ENCODE measurements around the gene RPL14.

RPL14 gene

DNA sequence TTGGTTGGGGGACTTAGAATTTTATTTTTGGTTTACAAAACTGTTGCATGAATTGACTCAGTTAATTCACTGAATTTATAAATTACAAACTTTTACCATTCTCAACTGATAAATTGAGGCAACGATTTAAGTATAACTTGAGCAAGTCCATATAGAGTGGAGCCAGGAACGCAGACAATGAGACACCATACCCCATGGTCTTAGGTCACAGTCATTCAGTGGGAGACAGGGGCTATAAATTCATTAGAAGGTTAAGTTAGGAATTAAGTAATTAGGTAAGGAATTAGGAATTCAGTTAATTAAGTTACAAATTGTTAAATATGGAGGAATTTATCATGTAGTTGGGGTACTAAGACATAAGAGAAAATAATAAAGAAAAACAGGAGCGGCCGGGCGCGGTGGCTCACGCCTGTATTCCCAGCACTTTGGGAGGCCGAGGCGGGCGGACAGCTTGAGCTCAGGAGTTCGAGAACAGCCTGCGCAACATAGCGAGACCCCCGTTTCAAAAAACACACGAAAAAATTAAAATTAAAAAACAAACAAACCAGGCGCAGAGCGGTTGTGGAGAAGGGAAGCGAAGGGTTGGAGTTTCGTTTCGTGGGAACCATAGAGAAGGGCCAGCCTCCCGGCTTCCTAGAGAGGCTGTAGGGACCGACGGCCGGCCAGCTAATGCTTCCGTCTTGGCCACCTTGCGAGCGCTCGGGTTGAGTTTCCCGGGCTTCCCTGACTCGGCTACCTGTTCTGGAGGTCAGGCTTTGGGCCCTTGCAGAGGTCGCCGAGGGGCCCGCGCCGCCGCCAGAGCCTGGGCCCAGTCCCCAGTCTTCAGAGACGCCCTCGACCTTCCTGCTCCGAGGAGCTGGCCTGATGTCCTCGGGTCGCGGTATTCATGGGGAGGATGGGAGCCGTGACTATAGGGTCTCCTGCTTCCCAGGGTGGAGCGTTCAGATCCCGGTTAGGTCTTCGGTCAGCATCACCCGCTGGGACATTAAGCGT, 19.6 kb downstream of the RPL14 start, which contains the start of gene ZNF619:
TSS of gene ZNF619 (plus strand) at position 645 of the 993 bp plus-strand sequence. CDS start 858 bp downstream, outside the sequence.
- Histone ChIP-seq H3K9ac (ENCODE audit: low read depth, low read length) (peak within 1 kb of the TSS; percentile 91), H3K36me3 (ENCODE audit: insufficient read depth, low read length) (no peaks in the 10 kb centered on the region), H3K4me1 (ENCODE audit: insufficient read depth, low read length) (0 out of 2 replicates have a peak, but pooled peaks cover 5% of the 10 kb centered on the region), H3K9me3 (ENCODE audit: control insufficient read depth, insufficient read depth, low read length) (no peaks in the 10 kb centered on the region)

DNA sequence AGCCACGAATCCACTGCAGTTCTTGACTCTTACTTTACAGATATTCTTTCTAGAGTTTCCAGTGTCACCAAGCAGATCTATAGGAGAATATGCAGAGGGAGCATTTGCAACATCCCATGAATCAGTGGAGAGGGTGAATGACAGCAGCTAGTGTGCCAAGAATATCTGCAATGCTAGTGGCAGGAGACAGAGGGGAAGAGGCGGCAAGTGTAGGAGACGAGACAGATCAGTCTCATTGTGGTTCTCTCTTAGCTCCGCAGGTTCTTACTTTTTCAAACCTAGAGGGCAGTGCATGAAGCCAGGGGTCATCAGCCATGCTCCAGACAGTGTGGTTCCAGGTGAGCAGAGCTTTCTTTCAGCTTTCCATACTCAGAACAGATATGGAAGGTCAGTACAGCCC, 20.5 kb downstream of the RPL14 start:
- Histone ChIP-seq H3K36me3 (ENCODE audit: insufficient read depth, low read length) (0 out of 2 replicates have a peak, but pooled peaks cover 4% of the 10 kb centered on the region), H3K9ac (ENCODE audit: low read depth, low read length) (peak overlapping the region; percentile 91; the same call in 1 of the 2 replicates), H3K9me3 (ENCODE audit: control insufficient read depth, insufficient read depth, low read length) (no peaks in the 10 kb centered on the region), H3K4me1 (ENCODE audit: insufficient read depth, low read length) (0 out of 2 replicates have a peak, but pooled peaks cover 5% of the 10 kb centered on the region)

DNA sequence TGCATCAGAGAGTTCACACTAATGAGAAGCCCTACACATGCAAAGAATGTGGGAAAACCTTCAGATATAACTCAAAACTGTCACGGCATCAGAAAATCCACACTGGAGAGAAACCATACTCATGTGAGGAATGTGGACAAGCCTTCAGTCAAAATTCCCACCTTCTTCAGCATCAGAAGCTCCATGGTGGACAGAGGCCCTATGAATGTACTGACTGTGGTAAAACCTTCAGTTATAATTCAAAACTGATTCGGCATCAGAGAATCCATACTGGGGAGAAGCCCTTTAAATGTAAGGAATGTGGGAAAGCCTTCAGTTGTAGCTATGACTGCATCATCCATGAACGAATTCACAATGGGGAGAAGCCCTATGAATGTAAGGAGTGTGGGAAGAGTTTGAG, 30.0 kb downstream of the RPL14 start:
- Histone ChIP-seq H3K9ac (ENCODE audit: low read depth, low read length) (no peak overlapping the region), H3K4me1 (ENCODE audit: insufficient read depth, low read length) (no peaks in the 10 kb centered on the region), H3K36me3 (ENCODE audit: insufficient read depth, low read length) (peaks cover 23% of the 10 kb centered on the region), H3K9me3 (ENCODE audit: control insufficient read depth, insufficient read depth, low read length) (no peaks in the 10 kb centered on the region; the same call in 1 of the 2 replicates)

DNA sequence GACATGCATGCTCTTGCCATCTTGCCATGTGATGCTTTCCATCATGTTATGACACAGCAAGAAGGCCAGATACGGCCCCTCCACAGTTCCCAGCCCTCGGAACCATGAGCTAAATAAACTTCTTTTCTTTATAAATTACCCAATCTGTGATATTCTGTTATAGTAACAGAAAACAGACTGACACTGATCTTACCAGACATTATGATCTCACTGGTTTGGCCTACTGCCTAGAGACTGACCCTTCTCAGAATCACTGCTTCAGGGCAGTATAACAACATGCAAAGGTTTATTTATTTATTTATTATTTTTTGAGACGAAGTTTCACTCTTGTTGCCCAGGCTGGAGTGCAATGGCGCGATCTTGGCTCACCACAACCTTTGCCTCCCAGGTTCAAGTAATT, 33.8 kb downstream of the RPL14 start:
- H3K9me3 ChIP-seq (ENCODE audit: control insufficient read depth, insufficient read depth, low read length), result no peaks in the 10 kb centered on the region; the same call in 1 of the 2 replicates
- H3K4me1 ChIP-seq (ENCODE audit: insufficient read depth, low read length), result no peaks in the 10 kb centered on the region
- H3K36me3 ChIP-seq (ENCODE audit: insufficient read depth, low read length), result peaks cover 14% of the 10 kb centered on the region
- H3K9ac ChIP-seq (ENCODE audit: low read depth, low read length), result no peak overlapping the region

DNA sequence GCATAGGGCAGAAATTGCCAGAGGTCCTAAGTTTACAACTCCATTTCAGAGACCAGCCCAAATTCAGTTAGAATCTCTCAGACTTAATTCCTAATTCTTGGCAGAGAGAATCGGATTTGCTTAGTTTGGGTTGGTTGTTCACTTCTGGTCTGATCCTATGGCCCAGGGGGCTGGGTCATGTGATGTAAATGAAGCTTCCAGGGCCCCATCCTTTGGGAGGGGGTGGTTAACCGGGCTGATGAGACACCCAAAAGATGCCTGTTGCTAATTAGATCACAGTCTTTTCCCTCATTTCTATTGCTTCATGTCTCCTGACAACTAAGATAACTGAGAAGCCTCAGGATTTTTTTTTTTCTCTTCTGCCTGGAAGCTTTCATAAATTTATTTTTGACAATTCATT, 37.6 kb downstream of the RPL14 start:
- H3K9ac ChIP-seq (ENCODE audit: low read depth, low read length), result no peak overlapping the region
- no peaks in the 10 kb centered on the region for H3K9me3 ChIP-seq (ENCODE audit: control insufficient read depth, insufficient read depth, low read length)
- H3K4me1 ChIP-seq (ENCODE audit: insufficient read depth, low read length), result no peaks in the 10 kb centered on the region
- no peaks in the 10 kb centered on the region for H3K36me3 ChIP-seq (ENCODE audit: insufficient read depth, low read length)

DNA sequence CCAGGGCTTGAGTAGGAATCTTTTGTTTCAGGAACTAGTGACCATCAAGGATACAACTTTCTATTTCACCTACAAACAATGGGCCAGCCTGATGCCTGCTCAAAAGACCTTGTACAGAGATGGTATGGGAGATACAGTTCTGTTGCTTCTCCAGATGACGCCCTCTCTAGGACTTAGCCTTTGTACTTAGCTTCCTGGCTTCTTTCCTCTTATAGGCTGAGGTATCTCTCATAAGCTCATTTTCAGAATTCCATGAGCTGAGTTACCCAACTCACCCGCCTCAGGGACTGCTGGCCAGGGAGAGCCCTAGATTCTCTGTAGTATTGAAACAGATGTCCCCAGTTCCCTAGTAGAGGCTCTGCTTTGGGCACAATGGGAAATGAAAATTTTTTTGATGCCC, 40.1 kb downstream of the RPL14 start:
- Histone ChIP-seq H3K4me1 (ENCODE audit: insufficient read depth, low read length) (no peaks in the 10 kb centered on the region), H3K9ac (ENCODE audit: low read depth, low read length) (no peak overlapping the region), H3K9me3 (ENCODE audit: control insufficient read depth, insufficient read depth, low read length) (no peaks in the 10 kb centered on the region), H3K36me3 (ENCODE audit: insufficient read depth, low read length) (no peaks in the 10 kb centered on the region)

DNA sequence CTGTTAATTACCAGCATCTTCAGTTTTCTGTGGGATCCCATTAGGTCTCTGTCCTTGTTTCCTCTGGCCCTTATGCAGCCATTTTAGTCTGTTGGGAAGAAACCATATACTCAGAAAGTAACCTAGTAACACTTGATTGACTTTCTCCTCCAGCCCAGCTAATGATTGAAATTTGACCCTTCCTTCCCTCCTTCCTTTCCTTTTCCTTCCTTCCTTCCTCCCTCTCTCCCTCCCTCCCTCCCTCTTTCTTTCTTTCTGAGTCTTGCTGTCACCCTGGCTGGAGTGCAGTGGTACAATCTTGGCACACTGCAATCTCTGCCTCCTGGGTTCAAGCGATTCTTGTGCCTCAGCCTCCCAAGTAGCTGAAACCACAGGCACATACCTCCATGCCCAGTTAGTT, 42.8 kb downstream of the RPL14 start:
- H3K9me3 ChIP-seq (ENCODE audit: control insufficient read depth, insufficient read depth, low read length), result no peaks in the 10 kb centered on the region
- no peaks in the 10 kb centered on the region for H3K36me3 ChIP-seq (ENCODE audit: insufficient read depth, low read length)
- H3K9ac ChIP-seq (ENCODE audit: low read depth, low read length), result no peak overlapping the region
- no peaks in the 10 kb centered on the region for H3K4me1 ChIP-seq (ENCODE audit: insufficient read depth, low read length)

DNA sequence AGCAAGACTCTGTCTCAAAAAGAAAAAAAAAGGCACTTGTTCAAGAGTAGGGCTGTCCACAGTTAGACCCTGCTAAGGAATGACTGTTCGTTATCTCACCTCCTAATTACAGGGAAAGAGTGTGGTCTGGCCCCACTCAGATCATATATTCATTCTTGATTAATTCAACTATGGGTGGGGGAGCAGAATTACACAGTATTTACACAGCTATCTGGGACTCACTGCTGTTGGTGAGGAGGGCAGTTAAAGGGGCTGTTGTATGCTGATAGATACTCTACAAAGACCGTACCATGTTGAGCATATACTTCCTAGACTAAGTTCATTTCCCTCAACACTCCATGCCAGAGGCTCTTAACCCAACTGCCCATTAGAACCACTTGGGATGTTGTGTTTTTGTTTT, 44.9 kb downstream of the RPL14 start:
- Histone ChIP-seq H3K9me3 (ENCODE audit: control insufficient read depth, insufficient read depth, low read length) (no peaks in the 10 kb centered on the region), H3K36me3 (ENCODE audit: insufficient read depth, low read length) (no peaks in the 10 kb centered on the region), H3K4me1 (ENCODE audit: insufficient read depth, low read length) (no peaks in the 10 kb centered on the region), H3K9ac (ENCODE audit: low read depth, low read length) (no peak overlapping the region)

DNA sequence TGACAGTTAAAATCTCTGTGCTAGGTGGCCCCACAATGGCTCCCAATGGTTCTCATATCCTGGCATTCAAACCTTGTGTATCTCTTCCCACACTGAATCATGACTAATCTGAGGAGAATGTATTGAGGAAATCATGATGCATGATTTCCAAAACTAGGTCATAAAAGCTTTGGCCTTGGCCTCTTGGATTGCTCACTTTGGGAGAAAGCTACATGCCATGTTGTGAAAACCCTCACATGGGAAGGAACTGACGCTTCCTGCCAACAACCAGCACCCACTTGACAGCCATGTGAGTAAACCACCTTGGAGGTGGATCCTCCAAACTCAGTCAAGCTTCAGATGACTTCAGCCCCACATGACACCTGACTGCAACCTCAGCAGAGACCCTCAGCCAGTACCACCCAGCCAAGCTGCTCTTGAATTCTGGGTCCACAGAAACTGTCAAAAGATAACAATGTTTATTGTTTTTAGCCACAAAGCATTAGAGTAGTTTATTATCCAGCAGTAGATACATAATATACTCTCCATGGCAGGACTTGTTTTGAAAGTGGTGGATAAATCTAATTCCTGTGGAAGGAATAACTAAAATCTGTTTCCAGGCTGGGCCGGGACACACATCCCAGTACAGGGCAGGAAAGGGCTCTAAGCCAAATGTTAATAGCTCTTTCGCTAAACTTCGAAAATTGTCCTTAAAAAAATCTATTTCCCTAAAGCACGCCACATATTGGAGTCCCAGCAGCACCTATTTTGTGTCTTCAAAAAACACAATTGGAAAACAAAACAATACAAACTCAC, 47.7 kb downstream of the RPL14 start:
- no peaks in the 10 kb centered on the region for H3K9me3 ChIP-seq (ENCODE audit: control insufficient read depth, insufficient read depth, low read length)
- no peaks in the 10 kb centered on the region for H3K4me1 ChIP-seq (ENCODE audit: insufficient read depth, low read length)
- H3K9ac ChIP-seq (ENCODE audit: low read depth, low read length), result no peak overlapping the region
- no peaks in the 10 kb centered on the region; the same call in 1 of the 2 replicates for H3K36me3 ChIP-seq (ENCODE audit: insufficient read depth, low read length)

DNA sequence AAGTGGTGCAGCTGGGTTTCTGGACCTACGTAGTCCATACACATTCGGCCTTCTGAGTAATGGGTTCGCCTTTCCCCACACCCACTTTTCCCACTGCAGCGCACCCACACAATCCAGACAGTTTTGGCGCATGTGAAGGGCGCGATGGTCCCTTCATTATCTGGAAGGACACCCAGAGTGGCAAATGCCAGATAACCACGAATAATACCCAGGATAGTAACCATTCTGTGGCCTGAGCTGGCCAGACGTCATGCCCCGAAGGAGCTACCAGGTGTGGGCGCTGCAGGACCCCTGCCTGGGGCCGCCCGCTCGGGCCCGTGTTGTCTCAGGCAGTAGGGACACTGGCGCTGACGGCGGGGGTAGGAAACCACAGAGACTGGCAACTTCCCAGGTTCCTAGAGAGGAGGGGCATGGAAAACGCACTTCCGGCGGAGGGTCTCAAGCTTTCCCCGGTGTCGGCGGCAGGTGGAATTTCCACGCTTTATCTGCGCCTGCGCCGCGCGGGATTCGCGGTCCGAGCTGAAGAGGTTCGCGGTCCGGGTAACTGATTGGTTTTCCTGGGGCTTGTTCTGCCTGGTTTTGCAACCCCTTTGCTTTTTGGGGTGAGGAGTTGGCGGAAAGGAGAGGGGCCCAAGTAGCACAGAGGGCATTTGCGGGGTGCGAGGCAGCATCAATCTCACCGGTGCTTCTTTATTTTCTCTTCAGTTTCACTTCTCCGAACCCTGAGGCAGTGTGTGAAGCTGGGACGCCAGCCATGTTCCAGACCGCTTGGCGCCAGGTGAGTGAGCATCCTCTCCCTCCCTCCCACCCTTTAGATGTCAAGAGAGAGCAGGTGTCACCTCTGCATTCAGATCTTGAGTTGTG, 48.7 kb downstream of the RPL14 start, which contains the start of gene ZNF620:
TSS of gene ZNF620 (plus strand) at position 441 of the 864 bp plus-strand sequence. CDS start at position 755, 314 bp downstream.
- Histone ChIP-seq H3K9me3 (ENCODE audit: control insufficient read depth, insufficient read depth, low read length) (no peaks in the 10 kb centered on the region), H3K4me1 (ENCODE audit: insufficient read depth, low read length) (no peaks in the 10 kb centered on the region), H3K36me3 (ENCODE audit: insufficient read depth, low read length) (peaks cover 9% of the 10 kb centered on the region), H3K9ac (ENCODE audit: low read depth, low read length) (peak within 1 kb of the TSS; percentile 88)

DNA sequence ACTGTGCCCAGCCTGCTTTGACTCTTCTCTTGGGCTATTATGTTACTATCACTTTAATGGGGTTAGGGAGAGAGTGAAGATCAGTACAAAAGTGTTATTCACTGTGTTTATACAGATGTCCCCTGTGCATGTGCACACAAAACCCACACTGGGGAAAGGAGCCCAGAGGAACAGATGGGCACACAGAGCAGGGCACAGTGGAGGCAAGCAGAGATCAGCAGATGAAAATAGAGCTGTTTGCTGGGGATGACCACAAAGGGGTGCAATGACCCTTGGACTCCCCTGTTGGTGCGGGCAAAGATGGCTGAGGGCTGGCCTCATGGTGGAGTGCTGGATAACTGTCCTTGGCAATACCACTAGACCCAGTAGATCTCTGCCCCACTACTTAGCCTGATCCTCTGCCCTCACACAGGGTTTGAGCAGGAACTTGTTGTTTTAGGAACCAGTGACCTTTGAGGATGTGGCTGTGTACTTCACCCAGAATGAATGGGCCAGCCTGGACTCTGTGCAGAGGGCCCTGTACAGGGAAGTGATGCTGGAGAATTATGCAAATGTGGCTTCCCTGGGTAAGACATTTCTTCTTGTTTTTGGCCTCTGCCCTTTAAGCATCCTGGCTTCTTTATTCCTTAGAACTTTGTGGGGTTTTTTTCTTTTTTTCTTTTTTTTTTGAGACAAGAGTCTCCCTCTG, 54.0 kb downstream of the RPL14 start:
- H3K4me1 ChIP-seq (ENCODE audit: insufficient read depth, low read length), result no peaks in the 10 kb centered on the region

DNA sequence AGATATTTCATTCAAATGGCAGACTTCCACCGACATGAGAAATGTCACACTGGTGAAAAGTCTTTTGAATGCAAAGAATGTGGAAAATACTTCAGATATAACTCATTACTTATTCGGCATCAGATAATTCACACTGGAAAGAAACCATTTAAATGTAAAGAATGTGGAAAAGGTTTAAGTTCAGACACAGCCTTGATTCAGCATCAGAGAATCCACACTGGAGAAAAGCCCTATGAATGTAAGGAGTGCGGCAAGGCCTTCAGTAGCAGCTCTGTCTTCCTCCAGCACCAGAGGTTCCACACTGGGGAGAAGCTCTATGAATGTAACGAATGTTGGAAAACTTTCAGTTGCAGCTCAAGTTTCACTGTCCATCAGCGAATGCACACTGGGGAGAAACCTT, 59.1 kb downstream of the RPL14 start:
- H3K9ac ChIP-seq (ENCODE audit: low read depth, low read length), result no peak overlapping the region
- peaks cover 12% of the 10 kb centered on the region for H3K36me3 ChIP-seq (ENCODE audit: insufficient read depth, low read length)
- H3K9me3 ChIP-seq (ENCODE audit: control insufficient read depth, insufficient read depth, low read length), result no peaks in the 10 kb centered on the region
- no peaks in the 10 kb centered on the region for H3K4me1 ChIP-seq (ENCODE audit: insufficient read depth, low read length)

More for the DNA sequence above, 54.0 kb downstream of the RPL14 start:
- Histone ChIP-seq H3K9ac (ENCODE audit: low read depth, low read length) (no peak overlapping the region), H3K36me3 (ENCODE audit: insufficient read depth, low read length) (peaks cover 19% of the 10 kb centered on the region), H3K9me3 (ENCODE audit: control insufficient read depth, insufficient read depth, low read length) (no peaks in the 10 kb centered on the region)

DNA sequence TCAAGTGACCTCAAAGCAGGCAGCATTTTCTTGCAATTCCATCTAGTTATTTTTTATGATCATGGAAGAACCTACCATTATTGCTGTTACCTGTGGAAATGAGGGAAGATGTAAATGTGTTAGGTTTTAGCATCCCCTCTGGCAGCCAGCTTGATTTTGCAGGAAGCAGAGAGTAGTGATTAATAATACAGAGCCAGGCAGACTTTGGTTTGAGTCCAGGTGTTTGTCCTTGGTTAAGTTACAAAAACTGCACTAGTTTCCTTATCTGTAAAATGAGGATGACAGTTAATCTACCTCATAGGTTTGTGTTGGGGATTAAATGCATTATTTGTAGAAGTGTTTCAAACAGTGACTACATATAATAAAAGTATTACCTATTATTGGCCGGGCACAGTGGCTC, 60.9 kb downstream of the RPL14 start:
- Histone ChIP-seq H3K9ac (ENCODE audit: low read depth, low read length) (no peak overlapping the region), H3K9me3 (ENCODE audit: control insufficient read depth, insufficient read depth, low read length) (no peaks in the 10 kb centered on the region), H3K4me1 (ENCODE audit: insufficient read depth, low read length) (no peaks in the 10 kb centered on the region), H3K36me3 (ENCODE audit: insufficient read depth, low read length) (peaks cover 10% of the 10 kb centered on the region)

All from ES-I3 (cell line).